Aorta (tissue), 5 donors: ENCODE data around the gene AFTPH. TPM values are rescaled to one million over a fixed set of nuclear protein-coding genes. Genes with fewer than 3 reads are reported as not detected.

Experiments
- ATAC-seq: fragments of 200-7000 bp; cut with Tn5 transposase; one replicate; pipeline ENCODE4 v1.9.1; 2022; ENCODE audit warnings: moderate library complexity; ENCODE audit not compliant: low FRiP score
- DNase-seq, 2 donors: peaks; one replicate each; pipeline ENCODE4 v3.0.0-alpha.2; 2020
- H3K27ac ChIP-seq, 2 donors: one replicate each; pipeline ENCODE4 v1.5.1; 2013; ENCODE audit warnings: low read length in 2 of 2, mild to moderate bottlenecking in 2 of 2, moderate library complexity in 2 of 2, control low read depth in 1 of 2, inconsistent platforms in 1 of 2, low read depth in 1 of 2
- H3K27me3 ChIP-seq, 2 donors: one replicate each; pipeline ENCODE4 v1.6.1; 2013; ENCODE audit warnings: control low read depth in 1 of 2, low read length in 1 of 2, mild to moderate bottlenecking in 1 of 2, moderate library complexity in 1 of 2; ENCODE audit not compliant: insufficient read depth in 2 of 2, control insufficient read depth in 1 of 2
- H3K36me3 ChIP-seq, 2 donors: one replicate each; pipeline ENCODE4 v1.6.1; 2013; ENCODE audit warnings: control low read depth in 1 of 2, low read length in 1 of 2, mild to moderate bottlenecking in 1 of 2; ENCODE audit not compliant: insufficient read depth in 2 of 2, control insufficient read depth in 1 of 2
- H3K4me1 ChIP-seq, 2 donors: one replicate each; pipeline ENCODE4 v1.6.1; 2013; ENCODE audit warnings: low read length in 2 of 2, control low read depth in 1 of 2, mild to moderate bottlenecking in 1 of 2, moderate library complexity in 1 of 2; ENCODE audit not compliant: insufficient read depth in 2 of 2, control insufficient read depth in 1 of 2
- H3K4me3 ChIP-seq, 2 donors: one replicate each; pipeline ENCODE4 v1.5.1; 2013; ENCODE audit warnings: low read length in 2 of 2, control low read depth in 1 of 2, mild to moderate bottlenecking in 1 of 2
- H3K9me3 ChIP-seq: one replicate; pipeline ENCODE4 v1.6.1; 2013; ENCODE audit warnings: mild to moderate bottlenecking, low read length; ENCODE audit not compliant: control insufficient read depth
- WGBS, 2 donors: extraction: QIAGEN DNeasy Blood & Tissue Kit; methylation state at CpG; one replicate each; pipeline ENCODE4 v1.1.7; 2013; 5-methylcytosine and 5-hydroxymethylcytosine counted together
- intact Hi-C, 2 donors: fragments of 100-400 bp; cut with DNase I; formaldehyde crosslinking; loops; one replicate each; pipeline versions ENCODE4 v1.14.2 to v1.15.0; 2022
- polyA plus RNA-seq, 2 donors: library from polyadenylated mRNA; stranded (reverse); fragments of 200-250 nt; gene quantifications; one replicate each; pipeline ENCODE4 v1.2.3, GENCODE V29; 2013
- total RNA-seq, 2 donors: library from RNA; stranded (reverse); fragmentation: NEBNext Ultra II Directional; extraction: Animal tissue kit (Norgen Biotek cat#: 25700); gene quantifications; one replicate each; pipeline ENCODE4 v1.2.1, GENCODE V29; 2021
- donor health status: healthy with polysubstance abuse.
- donor health status: Bipolar disorder and iron deficiency.
- donor health status: DM: no; HTN: no; CAD: no.
- donor health status: DM: no; HTN: no; CAD: no.
- donor health status: DM: yes; HTN: yes; CAD: no.

AFTPH gene
- total and polyA plus RNA-seq, 4 donors = 19.5 to 30.6 (median 25.8) TPM

GRCh38 chr2:64541547-64541946, 17.4 kb downstream of the AFTPH start:
- intact Hi-C loops = no loop called here
- H3K36me3 ChIP-seq = no peaks in the 10 kb centered on the region
- no peaks in the 10 kb centered on the region for H3K9me3 ChIP-seq
- no peak overlapping the region for H3K27ac ChIP-seq
- ATAC-seq (no peak), DNase-seq (no peak)
- peaks cover 0 to 7% of the 10 kb centered on the region in 2 donors for H3K4me1 ChIP-seq
- WGBS, 2 donors = 92 to 96% methylated on average over 2 of the region's 2 CpGs
- no peaks in the 10 kb centered on the region for H3K27me3 ChIP-seq
- no peak overlapping the region for H3K4me3 ChIP-seq

- no peaks in the 10 kb centered on the region for H3K9me3 ChIP-seq
- intact Hi-C loops = no loop called here
- ATAC-seq (no peak), DNase-seq (no peak)
- H3K4me1 ChIP-seq = peaks cover 0 to 5% of the 10 kb centered on the region in 2 donors
- H3K36me3 ChIP-seq = no peaks in the 10 kb centered on the region
- 53 to 69% methylated on average over 5 of the region's 5 CpGs for WGBS, 2 donors
- no peak overlapping the region for H3K4me3 ChIP-seq
- H3K27me3 ChIP-seq = no peaks in the 10 kb centered on the region
- H3K27ac ChIP-seq = no peak overlapping the region
These were observed 18.2 kb downstream of the AFTPH start for GRCh38 chr2:64542071-64543007.

- H3K9me3 ChIP-seq = no peaks in the 10 kb centered on the region
- no peaks in the 10 kb centered on the region for H3K27me3 ChIP-seq
- DNase-seq = no peak
- peaks cover 0 to 5% of the 10 kb centered on the region in 2 donors for H3K4me1 ChIP-seq
- H3K27ac ChIP-seq = no peak overlapping the region
- no peak for ATAC-seq
- H3K36me3 ChIP-seq = no peaks in the 10 kb centered on the region
- H3K4me3 ChIP-seq = no peak overlapping the region
- intact Hi-C loops = no loop called here
These were observed 19.0 kb downstream of the AFTPH start for GRCh38 chr2:64543008-64543697.

GRCh38 chr2:64548761-64549160, 24.6 kb downstream of the AFTPH start:
- Histone ChIP-seq H3K27me3 (no peaks in the 10 kb centered on the region), H3K27ac (no peak overlapping the region), H3K4me1 (peaks cover 0 to 5% of the 10 kb centered on the region in 2 donors), H3K9me3 (no peaks in the 10 kb centered on the region), H3K4me3 (no peak overlapping the region), H3K36me3 (no peaks in the 10 kb centered on the region)
- no peak for ATAC-seq
- no peak for DNase-seq
- WGBS, 2 donors = 66 to 77% methylated on average over 3 of the region's 3 CpGs
- intact Hi-C loops = no loop called here

GRCh38 chr2:64550042-64550441, 25.9 kb downstream of the AFTPH start:
- DNase-seq (no peak), ATAC-seq (no peak)
- intact Hi-C loops = loop anchor here in 1 of 2 donors (10.0 kb wide), 1 partner anchor 95 kb away; the partner anchor contains the start of gene LGALSL
- Histone ChIP-seq H3K36me3 (no peaks in the 10 kb centered on the region), H3K4me3 (no peak overlapping the region), H3K27ac (no peak overlapping the region), H3K9me3 (no peaks in the 10 kb centered on the region), H3K27me3 (no peaks in the 10 kb centered on the region), H3K4me1 (no peaks in the 10 kb centered on the region)
- WGBS, 2 donors = 98% methylated on average over 1 of the region's 1 CpG

GRCh38 chr2:64551851-64552250, 27.7 kb downstream of the AFTPH start:
- Histone ChIP-seq H3K9me3 (no peaks in the 10 kb centered on the region), H3K27ac (no peak overlapping the region), H3K36me3 (no peaks in the 10 kb centered on the region), H3K4me1 (no peaks in the 10 kb centered on the region), H3K4me3 (no peak overlapping the region), H3K27me3 (no peaks in the 10 kb centered on the region)
- ATAC-seq (no peak), DNase-seq (no peak)
- intact Hi-C loops = loop anchor here in 1 of 2 donors (10.0 kb wide), 1 partner anchor 97 kb away; the partner anchor contains the start of gene LGALSL
- WGBS, 2 donors = 79 to 81% methylated on average over 1 of the region's 1 CpG

- Histone ChIP-seq H3K36me3 (no peaks in the 10 kb centered on the region), H3K27ac (no peak overlapping the region), H3K9me3 (no peaks in the 10 kb centered on the region), H3K4me3 (no peak overlapping the region), H3K4me1 (peaks cover 0 to 3% of the 10 kb centered on the region in 2 donors), H3K27me3 (no peaks in the 10 kb centered on the region)
- intact Hi-C loops = loop anchor here (2.0 to 10.0 kb wide), 2 partner anchors 29 to 99 kb away; partner anchors contain the start of genes AFTPH (in 1 of the 2) and LGALSL (in 1 of the 2)
- DNase-seq (no peak), ATAC-seq (no peak)
These were observed 30.0 kb downstream of the AFTPH start for GRCh38 chr2:64554117-64554516.

GRCh38 chr2:64558445-64559081, 34.4 kb downstream of the AFTPH start:
- 72 to 75% methylated on average over 4 of the region's 4 CpGs for WGBS, 2 donors
- no peak overlapping the region for H3K27ac ChIP-seq
- no peak overlapping the region for H3K4me3 ChIP-seq
- intact Hi-C loops = loop anchor here in 1 of 2 donors (5.0 to 10.0 kb wide), 2 partner anchors 36 to 104 kb away; partner anchors contain the start of genes AFTPH and LGALSL
- no peak for ATAC-seq
- no peak for DNase-seq
- no peaks in the 10 kb centered on the region for H3K27me3 ChIP-seq
- no peaks in the 10 kb centered on the region for H3K9me3 ChIP-seq
- H3K4me1 ChIP-seq = peaks cover 0 to 3% of the 10 kb centered on the region in 2 donors
- no peaks in the 10 kb centered on the region for H3K36me3 ChIP-seq
